ENCODE results near the gene HAL. TPM values are rescaled to one million over a fixed set of nuclear protein-coding genes. Genes with fewer than 3 reads are reported as not detected.

The HAL gene
- total and polyA plus RNA-seq, 2 of the 13 experiments (the other 11 are each of a cell fraction or from before 2014, with no cell fraction given) = 0.89 to 37.8 TPM

GRCh38 chr12:95996034-95996658, at the start of gene HAL (continued):
- peak; percentile 65 for TF ChIP-seq TEAD3 (CRISPR knock-in tag; optimal IDR thresholded peaks at IDR 0.05; ENCODE audit: borderline replicate concordance)
- peak; percentile 91 for TF ChIP-seq ZMYM4 (CRISPR knock-in tag; IDR thresholded peaks at IDR 0.05)
- peak; percentile 87 for TF ChIP-seq ZMAT3 (CRISPR knock-in tag; conservative IDR thresholded peaks at IDR 0.05)
- no peak for TF ChIP-seq TOPORS (CRISPR knock-in tag; IDR thresholded peaks at IDR 0.05)
- peak; percentile 52; the same call in 1 of the 2 replicates for TF ChIP-seq ZBTB43 (CRISPR knock-in tag; conservative IDR thresholded peaks at IDR 0.05)
- TF ChIP-seq BORCS8-MEF2B (CRISPR knock-in tag; IDR thresholded peaks at IDR 0.05) = peak; percentile 92
- TF ChIP-seq ZNF567 (CRISPR knock-in tag; IDR thresholded peaks at IDR 0.05; ENCODE audit: borderline replicate concordance) = no peak
- TF ChIP-seq THYN1 (CRISPR knock-in tag; IDR thresholded peaks at IDR 0.05; ENCODE audit: borderline replicate concordance, low read depth) = no peak
- TF ChIP-seq ZNF512B (CRISPR knock-in tag; IDR thresholded peaks at IDR 0.05; ENCODE audit: borderline replicate concordance) = peak; percentile 81; the same call in 1 of the 2 replicates
- peak; percentile 83 for TF ChIP-seq ZNF362 (CRISPR knock-in tag; IDR thresholded peaks at IDR 0.05; ENCODE audit: borderline replicate concordance)
- TF ChIP-seq ZNF121 (CRISPR knock-in tag; IDR thresholded peaks at IDR 0.05) = peak; percentile 34; the same call in 1 of the 2 replicates
- peak; percentile 85 for TF ChIP-seq ZNF644 (CRISPR knock-in tag; IDR thresholded peaks at IDR 0.05; ENCODE audit: low read depth)
- TF ChIP-seq PLRG1 (conservative IDR thresholded peaks at IDR 0.05) = no peak
- peak; percentile 98 for TF ChIP-seq AHDC1 (CRISPR knock-in tag; IDR thresholded peaks at IDR 0.05; ENCODE audit: borderline replicate concordance)
- TF ChIP-seq ZBTB46 (CRISPR knock-in tag; IDR thresholded peaks at IDR 0.05; ENCODE audit: borderline replicate concordance) = peak; percentile 83; the same call in 1 of the 2 replicates
